Chondrocyte (in vitro differentiated cells): ENCODE measurements around the gene COL4A5. TPM values are rescaled to one million over a fixed set of nuclear protein-coding genes. Genes with fewer than 3 reads are reported as not detected.

ENCODE experiments used
- DNase-seq: peaks from one replicate; pipeline ENCODE4 v3.0.0; 2021; ENCODE audit warnings: mixed read lengths, low spot score
- H3K27ac Mint-ChIP-seq: one replicate; pipeline ENCODE4 v1.8.0; 2021; ENCODE audit warnings: mild to moderate bottlenecking, moderate library complexity, mixed read lengths; ENCODE audit not compliant: unreplicated experiment
- H3K27me3 Mint-ChIP-seq: 2 replicates; pipeline ENCODE4 v1.8.0; 2021; ENCODE audit warnings: low read depth, mixed read lengths
- H3K36me3 Mint-ChIP-seq: 2 replicates; pipeline ENCODE4 v1.8.0; 2021; ENCODE audit warnings: low read depth, mixed read lengths
- H3K4me1 Mint-ChIP-seq: 2 replicates; pipeline ENCODE4 v1.8.0; 2021; ENCODE audit warnings: low read depth, mild to moderate bottlenecking, mixed read lengths
- H3K4me3 Mint-ChIP-seq: one replicate; pipeline ENCODE4 v1.8.0; 2021; ENCODE audit warnings: mild to moderate bottlenecking, moderate library complexity, mixed read lengths; ENCODE audit not compliant: unreplicated experiment
- H3K9me3 Mint-ChIP-seq: 2 replicates; pipeline ENCODE4 v1.8.0; 2021; ENCODE audit warnings: low read depth, mixed read lengths
- total RNA-seq: library from RNA; stranded (reverse); gene quantifications from 3 replicates; pipeline ENCODE4 v1.2.1, GENCODE V29; 2021
- TF ChIP-seq, protein P1 (sequence below): fragments of 200-600 bp; sonication (generic); IDR thresholded peaks from 2 replicates; pipeline ENCODE4 v1.5.0; 2021; ENCODE audit warnings: antibody characterized with exemption, mild to moderate bottlenecking, moderate library complexity

COL4A5 gene
- total RNA-seq, 1 donor from 2014 or later = 211 TPM

DNA sequence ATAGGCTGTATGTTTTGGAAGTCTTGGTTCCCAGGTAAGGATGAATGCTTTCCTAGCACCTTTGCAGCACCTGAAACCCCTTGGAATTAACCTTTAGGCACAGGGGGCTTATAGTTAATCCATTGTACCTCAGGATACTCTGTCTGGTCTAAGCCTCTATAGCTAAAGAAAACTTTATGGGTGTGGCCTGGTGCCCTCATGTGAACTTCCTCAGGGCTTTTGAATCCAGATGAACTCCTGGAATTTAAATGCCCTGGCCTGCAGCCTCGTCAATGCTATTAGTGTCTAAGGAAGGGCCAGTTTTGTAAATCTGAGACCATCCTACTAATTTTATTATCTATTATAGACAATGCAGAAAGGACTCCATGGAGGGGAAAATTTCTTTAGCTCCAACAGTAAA, 262.9 kb downstream of the COL4A5 start:
- H3K36me3 Mint-ChIP-seq = peaks cover 6% of the 10 kb centered on the region
- DNase-seq = no peak
- TF ChIP-seq, protein P1, sequence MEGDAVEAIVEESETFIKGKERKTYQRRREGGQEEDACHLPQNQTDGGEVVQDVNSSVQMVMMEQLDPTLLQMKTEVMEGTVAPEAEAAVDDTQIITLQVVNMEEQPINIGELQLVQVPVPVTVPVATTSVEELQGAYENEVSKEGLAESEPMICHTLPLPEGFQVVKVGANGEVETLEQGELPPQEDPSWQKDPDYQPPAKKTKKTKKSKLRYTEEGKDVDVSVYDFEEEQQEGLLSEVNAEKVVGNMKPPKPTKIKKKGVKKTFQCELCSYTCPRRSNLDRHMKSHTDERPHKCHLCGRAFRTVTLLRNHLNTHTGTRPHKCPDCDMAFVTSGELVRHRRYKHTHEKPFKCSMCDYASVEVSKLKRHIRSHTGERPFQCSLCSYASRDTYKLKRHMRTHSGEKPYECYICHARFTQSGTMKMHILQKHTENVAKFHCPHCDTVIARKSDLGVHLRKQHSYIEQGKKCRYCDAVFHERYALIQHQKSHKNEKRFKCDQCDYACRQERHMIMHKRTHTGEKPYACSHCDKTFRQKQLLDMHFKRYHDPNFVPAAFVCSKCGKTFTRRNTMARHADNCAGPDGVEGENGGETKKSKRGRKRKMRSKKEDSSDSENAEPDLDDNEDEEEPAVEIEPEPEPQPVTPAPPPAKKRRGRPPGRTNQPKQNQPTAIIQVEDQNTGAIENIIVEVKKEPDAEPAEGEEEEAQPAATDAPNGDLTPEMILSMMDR = no peak
- H3K4me1 Mint-ChIP-seq = no peaks in the 10 kb centered on the region
- H3K9me3 Mint-ChIP-seq = no peaks in the 10 kb centered on the region
- no peak overlapping the region for H3K4me3 Mint-ChIP-seq
- no peak overlapping the region for H3K27ac Mint-ChIP-seq
- H3K27me3 Mint-ChIP-seq = no peaks in the 10 kb centered on the region

DNA sequence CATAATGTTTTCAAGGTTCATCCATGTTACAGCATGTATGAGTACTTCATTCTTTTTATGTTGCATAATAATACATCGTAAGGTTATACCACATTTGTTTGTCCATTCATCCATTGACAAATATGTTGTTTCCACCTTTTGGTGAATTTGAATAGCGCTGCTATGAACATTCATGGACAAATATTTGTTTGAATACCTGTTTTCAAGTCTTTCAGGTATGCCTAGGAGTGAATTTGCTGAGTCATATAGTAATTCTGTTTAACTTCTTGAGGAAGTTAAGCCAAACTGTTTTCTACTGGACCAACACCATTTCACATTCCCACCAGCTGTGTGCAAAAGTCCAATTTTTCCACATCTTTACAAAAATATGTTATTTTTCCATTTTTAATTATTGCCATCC, 265.2 kb downstream of the COL4A5 start:
- Mint-ChIP-seq H3K9me3 (no peaks in the 10 kb centered on the region), H3K4me3 (no peak overlapping the region), H3K4me1 (no peaks in the 10 kb centered on the region), H3K36me3 (peaks cover 1% of the 10 kb centered on the region), H3K27me3 (no peaks in the 10 kb centered on the region), H3K27ac (no peak overlapping the region)
- TF ChIP-seq, protein P1 = no peak
- DNase-seq = no peak

DNA sequence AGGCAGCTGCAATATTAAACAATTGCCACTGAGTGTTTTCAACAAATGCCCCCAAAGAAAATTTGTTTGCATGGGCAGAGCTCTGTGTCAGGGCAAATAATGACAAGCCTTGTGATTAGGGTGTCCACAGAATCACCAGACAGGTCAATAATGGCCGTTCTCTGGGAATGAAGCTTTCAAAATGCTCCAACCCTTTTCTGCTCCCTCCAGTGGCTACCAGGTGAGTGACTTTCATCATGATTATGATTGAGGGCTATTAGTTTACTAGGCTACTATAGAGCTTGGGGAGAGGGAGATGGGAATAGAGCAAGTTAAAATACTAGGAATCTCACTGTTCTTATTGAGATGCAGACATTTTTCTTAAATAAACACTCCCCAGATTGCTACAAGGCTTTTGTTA, 273.2 kb downstream of the COL4A5 start:
- Mint-ChIP-seq H3K27ac (no peak overlapping the region), H3K27me3 (peaks cover 3% of the 10 kb centered on the region), H3K4me3 (no peak overlapping the region), H3K4me1 (no peaks in the 10 kb centered on the region), H3K9me3 (peaks cover 30% of the 10 kb centered on the region), H3K36me3 (no peaks in the 10 kb centered on the region)
- DNase-seq = no peak
- TF ChIP-seq, protein P1 = no peak

DNA sequence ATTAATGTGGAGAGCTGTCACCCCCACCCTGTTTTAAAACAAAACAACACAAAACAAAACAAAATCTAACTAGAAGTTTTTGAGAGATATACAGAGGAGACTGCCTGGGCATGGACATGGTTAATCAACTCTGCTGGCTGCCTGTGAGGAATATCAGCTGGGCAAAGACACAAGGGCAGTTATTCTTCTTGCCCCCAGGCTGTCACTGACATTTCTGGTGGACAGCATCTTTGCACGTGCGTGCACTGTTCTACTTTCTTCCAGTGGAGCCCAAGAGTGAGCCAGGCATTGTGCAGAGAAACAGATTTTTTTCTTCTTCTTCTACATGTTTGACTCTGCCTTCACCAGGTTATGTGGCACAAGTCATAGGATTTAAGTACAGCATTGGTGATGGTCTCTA, 282.9 kb downstream of the COL4A5 start:
- no peak for DNase-seq
- H3K4me3 Mint-ChIP-seq = no peak overlapping the region
- H3K27ac Mint-ChIP-seq = no peak overlapping the region
- no peaks in the 10 kb centered on the region for H3K36me3 Mint-ChIP-seq
- H3K4me1 Mint-ChIP-seq = no peaks in the 10 kb centered on the region
- TF ChIP-seq, protein P1 = no peak
- peaks cover 53% of the 10 kb centered on the region for H3K27me3 Mint-ChIP-seq
- no peaks in the 10 kb centered on the region for H3K9me3 Mint-ChIP-seq

DNA sequence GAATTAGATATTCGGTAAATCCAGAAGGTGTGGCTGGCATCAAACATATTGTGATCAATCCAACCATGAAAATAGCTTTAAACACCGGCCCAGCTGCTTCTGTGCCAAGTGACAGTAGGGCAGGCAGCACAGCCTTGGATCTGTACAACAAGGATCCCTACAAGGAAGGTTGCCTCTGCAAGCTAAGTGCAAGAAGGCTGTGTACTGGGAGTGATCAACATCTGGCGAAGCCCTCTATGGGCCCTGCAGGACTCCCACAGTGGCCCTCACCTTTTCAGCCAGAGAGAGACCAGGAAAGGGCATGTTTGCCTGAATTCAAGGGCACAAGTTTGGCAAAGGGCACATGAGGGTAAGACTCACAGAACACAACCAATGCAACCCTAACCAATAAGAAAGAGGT, 287.1 kb downstream of the COL4A5 start:
- H3K27me3 Mint-ChIP-seq = peaks cover 71% of the 10 kb centered on the region
- no peak for DNase-seq
- no peaks in the 10 kb centered on the region for H3K4me1 Mint-ChIP-seq
- H3K4me3 Mint-ChIP-seq = no peak overlapping the region
- H3K9me3 Mint-ChIP-seq = no peaks in the 10 kb centered on the region
- no peaks in the 10 kb centered on the region for H3K36me3 Mint-ChIP-seq
- no peak overlapping the region for H3K27ac Mint-ChIP-seq
- TF ChIP-seq, protein P1 = no peak
